Measurements from ENCODE around the gene SMAD7. TPM values are rescaled to one million over a fixed set of nuclear protein-coding genes. Genes with fewer than 3 reads are reported as not detected.

SMAD7 gene
- total RNA-seq, 1 donor from 2014 or later, result 53.6 TPM

DNA sequence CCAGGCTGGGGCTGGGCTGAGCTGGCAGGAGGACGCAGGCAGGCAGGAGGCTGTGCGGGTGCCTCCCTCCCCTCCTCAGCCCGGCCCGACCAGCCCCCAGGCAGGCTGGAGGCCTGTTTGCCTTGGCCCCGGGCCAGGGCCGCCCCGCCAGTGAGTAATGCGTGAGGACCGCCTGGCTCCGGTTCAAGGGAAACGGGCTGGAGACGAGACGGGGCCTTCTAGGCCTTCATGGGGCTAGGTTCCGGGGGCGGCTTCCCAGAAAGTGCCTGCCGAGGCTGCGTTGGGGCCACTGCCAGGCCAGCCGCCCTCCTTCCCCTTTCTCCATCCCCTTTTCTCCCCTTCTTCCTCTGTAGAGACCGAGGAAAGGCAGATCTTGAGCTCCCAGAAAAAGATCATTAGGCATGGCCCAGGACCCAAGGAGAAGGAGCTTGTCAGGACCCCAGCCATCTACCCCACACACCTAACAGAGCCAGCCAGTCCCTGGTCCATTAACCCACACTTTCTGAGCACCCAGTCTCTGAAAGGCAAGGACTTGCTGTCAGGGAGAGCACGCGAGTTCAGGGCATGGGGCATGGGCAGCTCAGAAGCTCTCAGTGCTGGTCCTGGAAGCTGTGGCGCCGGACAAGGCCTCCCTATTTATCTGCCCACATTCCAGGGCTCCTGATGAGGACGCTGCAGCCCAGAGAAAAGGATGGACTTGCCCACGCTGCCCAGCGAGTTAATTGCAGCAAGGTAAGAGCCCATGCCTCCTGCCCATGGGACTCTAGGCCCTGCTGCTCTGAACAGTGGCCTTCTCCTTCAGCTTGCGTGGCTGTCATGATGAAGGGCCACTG, 48.5 kb downstream of the SMAD7 start:
- peaks cover 14% of the 10 kb centered on the region for H3K9me3 Mint-ChIP-seq (ENCODE audit: unreplicated experiment)
- DNase-seq (ENCODE audit: extremely low spot score, unreplicated experiment), result peak; percentile 97
- peak overlapping the region; percentile 99 for H3K27ac Mint-ChIP-seq (ENCODE audit: unreplicated experiment)
- H3K4me3 Mint-ChIP-seq (ENCODE audit: unreplicated experiment), result no peak overlapping the region
- H3K36me3 Mint-ChIP-seq (ENCODE audit: unreplicated experiment), result peaks cover 9% of the 10 kb centered on the region
- peaks cover 39% of the 10 kb centered on the region for H3K4me1 Mint-ChIP-seq (ENCODE audit: unreplicated experiment)
- no peaks in the 10 kb centered on the region for H3K27me3 Mint-ChIP-seq (ENCODE audit: unreplicated experiment)
- TF ChIP-seq, protein P1, sequence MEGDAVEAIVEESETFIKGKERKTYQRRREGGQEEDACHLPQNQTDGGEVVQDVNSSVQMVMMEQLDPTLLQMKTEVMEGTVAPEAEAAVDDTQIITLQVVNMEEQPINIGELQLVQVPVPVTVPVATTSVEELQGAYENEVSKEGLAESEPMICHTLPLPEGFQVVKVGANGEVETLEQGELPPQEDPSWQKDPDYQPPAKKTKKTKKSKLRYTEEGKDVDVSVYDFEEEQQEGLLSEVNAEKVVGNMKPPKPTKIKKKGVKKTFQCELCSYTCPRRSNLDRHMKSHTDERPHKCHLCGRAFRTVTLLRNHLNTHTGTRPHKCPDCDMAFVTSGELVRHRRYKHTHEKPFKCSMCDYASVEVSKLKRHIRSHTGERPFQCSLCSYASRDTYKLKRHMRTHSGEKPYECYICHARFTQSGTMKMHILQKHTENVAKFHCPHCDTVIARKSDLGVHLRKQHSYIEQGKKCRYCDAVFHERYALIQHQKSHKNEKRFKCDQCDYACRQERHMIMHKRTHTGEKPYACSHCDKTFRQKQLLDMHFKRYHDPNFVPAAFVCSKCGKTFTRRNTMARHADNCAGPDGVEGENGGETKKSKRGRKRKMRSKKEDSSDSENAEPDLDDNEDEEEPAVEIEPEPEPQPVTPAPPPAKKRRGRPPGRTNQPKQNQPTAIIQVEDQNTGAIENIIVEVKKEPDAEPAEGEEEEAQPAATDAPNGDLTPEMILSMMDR (IDR thresholded peaks at IDR 0.05), result no peak

DNA sequence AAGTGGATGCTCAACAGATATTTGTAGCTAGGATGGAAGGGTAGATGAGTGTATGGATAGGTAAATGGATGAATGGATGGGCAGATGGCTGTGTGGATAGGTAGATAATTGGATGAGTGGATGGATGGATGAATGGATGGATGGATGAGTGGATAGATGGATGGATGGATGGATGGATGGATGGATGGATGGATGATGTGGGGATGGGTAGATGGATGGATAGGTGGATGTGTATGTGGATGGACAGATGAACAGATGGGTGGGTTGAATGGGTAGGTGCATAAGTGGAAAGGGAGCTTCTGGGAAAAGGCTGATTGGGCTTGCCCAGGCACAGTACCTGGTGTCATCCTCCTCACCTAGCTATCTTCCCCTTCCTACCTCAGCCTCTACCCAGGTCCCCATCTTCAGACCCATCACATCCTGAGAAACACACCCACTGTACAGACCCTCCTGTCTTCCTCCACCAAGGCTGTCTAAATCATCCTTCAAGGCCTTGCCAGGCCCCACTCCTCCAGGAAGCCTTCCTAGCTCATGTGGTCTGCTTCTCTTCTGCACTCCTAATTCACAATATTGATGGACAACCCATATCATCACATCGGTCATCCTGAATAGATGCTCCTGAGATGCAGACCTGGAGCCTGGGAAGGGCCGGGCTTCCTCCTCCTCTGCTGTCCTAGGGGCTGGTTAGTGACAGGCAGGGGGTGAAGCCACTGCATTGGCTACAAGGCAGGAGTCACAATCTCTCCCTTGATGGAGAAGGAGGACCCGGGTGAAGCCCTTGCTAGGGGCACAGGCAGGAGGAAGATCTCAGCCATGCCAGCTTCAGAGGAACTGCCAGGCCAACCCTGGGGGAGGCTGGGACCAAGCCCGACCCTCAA, 49.4 kb downstream of the SMAD7 start:
- Mint-ChIP-seq H3K36me3 (ENCODE audit: unreplicated experiment) (peaks cover 9% of the 10 kb centered on the region), H3K4me1 (ENCODE audit: unreplicated experiment) (peaks cover 43% of the 10 kb centered on the region), H3K9me3 (ENCODE audit: unreplicated experiment) (peaks cover 14% of the 10 kb centered on the region), H3K4me3 (ENCODE audit: unreplicated experiment) (no peak overlapping the region), H3K27ac (ENCODE audit: unreplicated experiment) (peak overlapping the region; percentile 99), H3K27me3 (ENCODE audit: unreplicated experiment) (no peaks in the 10 kb centered on the region)
- DNase-seq (ENCODE audit: extremely low spot score, unreplicated experiment), result no peak
- TF ChIP-seq, protein P1 (IDR thresholded peaks at IDR 0.05), result no peak

DNA sequence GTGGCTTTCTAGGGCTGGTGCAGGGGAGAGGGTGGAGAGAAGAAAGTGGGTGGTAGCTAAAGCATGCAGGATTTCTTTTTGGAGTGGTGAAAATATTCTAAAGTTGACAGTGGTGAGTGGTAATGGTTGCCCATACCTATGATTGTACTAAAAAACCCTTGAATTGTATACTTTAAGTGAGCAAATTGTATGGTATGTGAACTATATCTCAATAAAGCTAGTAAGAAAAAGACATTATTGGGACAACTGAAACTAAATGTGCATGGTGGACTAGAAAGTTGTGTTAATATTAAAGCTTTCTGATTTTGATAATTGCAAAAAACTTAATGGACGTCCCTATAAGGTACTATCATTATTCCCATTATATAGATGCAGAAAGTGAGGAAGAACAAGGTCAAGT, 50.3 kb downstream of the SMAD7 start:
- Mint-ChIP-seq H3K4me1 (ENCODE audit: unreplicated experiment) (peaks cover 40% of the 10 kb centered on the region), H3K27me3 (ENCODE audit: unreplicated experiment) (no peaks in the 10 kb centered on the region), H3K36me3 (ENCODE audit: unreplicated experiment) (peaks cover 8% of the 10 kb centered on the region), H3K9me3 (ENCODE audit: unreplicated experiment) (peaks cover 13% of the 10 kb centered on the region), H3K4me3 (ENCODE audit: unreplicated experiment) (no peak overlapping the region), H3K27ac (ENCODE audit: unreplicated experiment) (no peak overlapping the region)
- DNase-seq (ENCODE audit: extremely low spot score, unreplicated experiment), result no peak
- TF ChIP-seq, protein P1 (IDR thresholded peaks at IDR 0.05), result no peak

DNA sequence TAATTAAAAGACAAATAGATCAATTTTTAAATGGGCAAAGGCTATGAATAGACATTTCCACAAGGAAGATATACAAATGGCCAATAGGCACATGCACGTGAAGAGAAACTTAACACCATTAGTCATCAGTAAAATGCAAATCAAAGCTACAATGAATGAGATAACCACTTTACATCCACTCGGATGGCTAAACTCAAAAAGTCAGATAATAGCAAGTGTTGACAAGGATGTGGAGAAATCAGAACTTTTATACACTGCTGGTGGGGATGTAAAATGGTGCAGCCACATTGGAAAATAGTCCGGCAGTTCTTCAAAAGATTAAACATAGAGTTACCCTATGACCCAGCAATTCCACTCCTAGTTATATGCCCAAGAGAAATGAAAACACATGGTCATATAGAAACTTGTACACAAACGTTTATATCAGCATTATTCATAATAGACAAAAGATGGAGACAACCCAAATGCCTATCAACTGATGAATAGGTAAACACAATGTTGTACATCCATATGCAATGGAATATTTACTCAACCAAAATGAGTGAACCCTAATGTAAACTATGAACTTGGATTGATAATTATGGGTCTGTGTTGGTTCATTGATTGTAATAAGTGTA, 51.1 kb downstream of the SMAD7 start:
- Mint-ChIP-seq H3K4me3 (ENCODE audit: unreplicated experiment) (no peak overlapping the region), H3K27ac (ENCODE audit: unreplicated experiment) (no peak overlapping the region), H3K36me3 (ENCODE audit: unreplicated experiment) (peaks cover 5% of the 10 kb centered on the region), H3K4me1 (ENCODE audit: unreplicated experiment) (peaks cover 42% of the 10 kb centered on the region), H3K9me3 (ENCODE audit: unreplicated experiment) (peaks cover 7% of the 10 kb centered on the region), H3K27me3 (ENCODE audit: unreplicated experiment) (no peaks in the 10 kb centered on the region)
- DNase-seq (ENCODE audit: extremely low spot score, unreplicated experiment), result no peak
- TF ChIP-seq, protein P1 (IDR thresholded peaks at IDR 0.05), result no peak
